Cortex of kidney (tissue), 1 donor: ENCODE measurements around the gene UQCC2.

Experiments
- DNase-seq: peaks from one replicate; lab custom pipeline; 2025; lab: John Stamatoyannopoulos, UW

UQCC2 gene

GRCh38 chr6:33675968-33676367 is 35.5 kb downstream of the UQCC2 start:
- DNase-seq = no peak

- no peak for DNase-seq
These were observed 37.6 kb downstream of the UQCC2 start for GRCh38 chr6:33673851-33674250.

- DNase-seq = no peak
These were observed 38.7 kb downstream of the UQCC2 start for GRCh38 chr6:33672808-33673207.

GRCh38 chr6:33671744-33672072 is 39.8 kb downstream of the UQCC2 start:
- DNase-seq = no peak

- DNase-seq = no peak
These were observed 40.3 kb downstream of the UQCC2 start for GRCh38 chr6:33670971-33671743.

GRCh38 chr6:33670086-33670660 is 41.3 kb downstream of the UQCC2 start:
- DNase-seq = no peak

GRCh38 chr6:33668914-33669313 is 42.6 kb downstream of the UQCC2 start:
- no peak for DNase-seq

GRCh38 chr6:33668328-33668727 is 43.2 kb downstream of the UQCC2 start:
- no peak for DNase-seq

- no peak for DNase-seq
These were observed 43.7 kb downstream of the UQCC2 start for GRCh38 chr6:33667776-33668175.

- DNase-seq = no peak
These were observed 44.4 kb downstream of the UQCC2 start for GRCh38 chr6:33667072-33667471.

GRCh38 chr6:33665957-33666356 is 45.5 kb downstream of the UQCC2 start:
- no peak for DNase-seq

- DNase-seq = no peak
These were observed 46.9 kb downstream of the UQCC2 start for GRCh38 chr6:33664506-33665057.

GRCh38 chr6:33663727-33664449 is 47.6 kb downstream of the UQCC2 start:
- DNase-seq = no peak

GRCh38 chr6:33663028-33663427 is 48.5 kb downstream of the UQCC2 start:
- DNase-seq = no peak

GRCh38 chr6:33662318-33662717 is 49.2 kb downstream of the UQCC2 start:
- no peak for DNase-seq

GRCh38 chr6:33661106-33661838 is 50.2 kb downstream of the UQCC2 start:
- no peak for DNase-seq

- no peak for DNase-seq
These were observed 51.5 kb downstream of the UQCC2 start for GRCh38 chr6:33659986-33660385.

- no peak for DNase-seq
These were observed 52.4 kb downstream of the UQCC2 start for GRCh38 chr6:33658982-33659689.

GRCh38 chr6:33656844-33657243 is 54.7 kb downstream of the UQCC2 start:
- no peak for DNase-seq

GRCh38 chr6:33654831-33655554 is 56.5 kb downstream of the UQCC2 start:
- DNase-seq = no peak

GRCh38 chr6:33652002-33652401 is 59.5 kb downstream of the UQCC2 start:
- no peak for DNase-seq
